Stimulated activated CD8-positive, alpha-beta memory T cell treated with anti-CD3 and anti-CD28 coated beads, Interleukin-4, amount 100 ng/mL, for 48 hours (primary cell): ENCODE results near the gene SPAG7.

Experiments
- DNase-seq: peaks from one replicate; pipeline ENCODE4 v3.0.0-alpha.2; 2020

Gene SPAG7

DNA sequence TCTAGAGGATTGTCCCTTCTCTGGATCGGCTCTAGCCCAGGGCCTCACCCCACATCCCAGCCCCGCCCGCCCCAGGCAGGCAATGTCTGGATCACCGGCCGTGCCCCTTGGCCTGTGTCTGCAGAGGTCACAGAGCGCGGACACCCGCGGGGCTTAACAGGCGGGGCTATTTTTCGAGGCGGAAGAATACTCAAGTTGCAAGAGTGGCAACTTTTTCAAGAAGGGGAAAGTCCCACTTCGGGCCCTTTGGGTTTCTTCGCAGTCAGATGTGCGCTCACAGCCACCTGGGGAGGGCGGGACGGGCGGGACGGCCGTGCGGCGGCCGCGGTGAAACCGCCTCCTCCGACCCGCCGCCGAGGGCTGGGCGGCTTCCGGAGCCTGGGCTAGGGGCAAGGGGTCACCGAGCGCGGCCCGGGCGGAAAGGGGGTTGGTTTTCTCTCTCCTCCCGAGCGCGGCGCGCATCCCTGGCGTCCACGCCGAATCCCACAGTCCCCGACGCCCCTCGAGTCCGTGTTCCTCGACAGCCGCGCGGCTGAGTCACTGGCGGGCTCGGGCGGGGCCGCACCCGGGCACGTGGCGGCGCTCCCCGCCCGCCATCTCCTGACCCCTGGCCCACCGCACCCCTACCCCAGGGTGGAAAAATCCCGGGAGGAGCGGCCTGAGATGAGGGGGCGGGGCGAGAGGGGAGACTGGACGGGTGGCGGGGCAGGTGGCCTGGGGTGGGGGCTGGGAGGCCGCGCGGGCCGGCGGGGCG, 18.1 kb downstream of the SPAG7 start:
- peak; percentile 80 for DNase-seq

GRCh38 chr17:4948931-4949320, 18.7 kb downstream of the SPAG7 start:
- peak; percentile 84 for DNase-seq

- DNase-seq: peak; percentile 94
Measured at GRCh38 chr17:4948166-4948930, 19.3 kb downstream of the SPAG7 start, which contains the start of gene PFN1. PFN1 (minus strand) TSS chr17:4948530; CDS start chr17:4948394, 136 bp downstream.

GRCh38 chr17:4947411-4948165, 20.0 kb downstream of the SPAG7 start:
- peak; percentile 80 for DNase-seq

GRCh38 chr17:4947010-4947410, 20.6 kb downstream of the SPAG7 start:
- DNase-seq: no peak

DNA sequence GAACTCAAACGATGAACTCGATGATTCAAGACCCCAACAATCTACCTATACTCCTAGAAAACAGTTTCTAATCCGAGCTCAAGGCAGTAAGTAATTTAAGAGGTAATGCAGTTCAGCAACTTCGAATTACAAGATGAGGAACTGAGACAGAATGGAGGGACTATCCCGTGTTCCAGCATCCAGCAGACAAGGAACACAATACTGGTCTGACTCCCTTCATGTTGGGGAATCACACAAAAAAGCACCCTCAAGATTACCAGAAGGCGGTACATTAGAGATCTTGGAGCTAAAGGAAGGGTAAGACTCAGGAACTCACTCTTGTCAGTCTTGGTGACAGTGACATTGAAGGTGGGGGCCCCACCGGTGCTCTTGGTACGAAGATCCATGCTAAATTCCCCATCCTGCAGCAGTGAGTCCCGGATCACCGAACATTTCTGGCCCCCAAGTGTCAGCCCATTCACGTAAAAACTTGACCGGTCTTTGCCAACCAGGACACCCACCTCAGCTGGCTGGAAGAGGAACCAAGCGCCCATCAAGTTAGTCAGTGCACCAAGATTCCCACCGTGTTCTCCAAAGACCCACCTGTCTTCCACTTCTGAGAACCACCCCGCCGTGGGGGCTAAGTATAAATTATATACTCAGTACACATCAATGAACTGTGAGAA, 21.2 kb downstream of the SPAG7 start:
- DNase-seq: no peak

GRCh38 chr17:4945944-4946280, 21.7 kb downstream of the SPAG7 start:
- no peak for DNase-seq

- peak; percentile 92 for DNase-seq
Measured at GRCh38 chr17:4945176-4945943, 22.3 kb downstream of the SPAG7 start.

- peak; percentile 65 for DNase-seq
Measured at GRCh38 chr17:4944554-4945175, 23.0 kb downstream of the SPAG7 start.

GRCh38 chr17:4944163-4944553, 23.5 kb downstream of the SPAG7 start:
- peak; percentile 70 for DNase-seq

GRCh38 chr17:4942760-4943508, 24.7 kb downstream of the SPAG7 start:
- no peak for DNase-seq

GRCh38 chr17:4941319-4941610, 26.4 kb downstream of the SPAG7 start:
- DNase-seq: no peak

GRCh38 chr17:4940555-4941318, 26.9 kb downstream of the SPAG7 start:
- DNase-seq: peak; percentile 65

GRCh38 chr17:4939796-4940554, 27.6 kb downstream of the SPAG7 start, which contains the start of the genes RNF167 and SLC25A11:
RNF167 (plus strand) TSS chr17:4940268; CDS start chr17:4940910, 642 bp downstream.
SLC25A11 (minus strand) TSS chr17:4940046; CDS start chr17:4939910, 136 bp downstream.
- DNase-seq: peak; percentile 95

DNA sequence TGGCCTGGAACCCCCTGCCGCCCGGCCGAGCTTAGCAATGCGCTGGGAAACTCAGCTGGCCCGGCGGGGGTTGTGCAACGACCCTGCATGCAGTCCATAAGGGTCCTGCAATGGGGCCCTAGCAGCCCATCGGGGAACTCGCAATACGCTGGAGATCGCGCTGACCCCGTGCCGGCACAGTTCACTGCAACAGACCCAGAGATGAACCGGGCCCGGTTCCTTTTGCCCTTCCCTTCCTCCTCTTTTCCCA, 28.1 kb downstream of the SPAG7 start:
- no peak for DNase-seq

- DNase-seq: no peak
Measured at GRCh38 chr17:4938688-4939545, 28.7 kb downstream of the SPAG7 start.

DNA sequence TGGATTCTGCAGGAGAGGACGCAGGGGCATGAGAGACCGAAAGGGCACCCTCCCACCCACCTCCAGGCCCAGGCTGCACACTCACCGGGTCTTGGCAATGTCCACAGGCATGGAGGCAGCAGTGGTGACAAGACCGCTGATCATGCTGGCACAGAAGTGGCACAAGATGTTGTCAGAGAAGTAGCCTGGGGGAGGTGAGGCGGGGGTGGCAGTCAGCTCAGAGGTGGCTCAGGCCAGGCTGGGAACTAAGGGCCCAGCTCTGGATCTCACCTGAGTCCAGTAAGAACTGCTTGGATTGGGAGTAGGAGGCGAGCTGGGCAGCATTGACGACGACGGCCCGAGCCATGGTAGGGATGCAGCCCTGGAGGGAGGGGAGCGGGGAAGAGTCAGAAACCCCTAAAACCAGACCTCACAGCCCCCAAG, 29.5 kb downstream of the SPAG7 start:
- no peak for DNase-seq

- no peak for DNase-seq
Measured at GRCh38 chr17:4937553-4937952, 30.1 kb downstream of the SPAG7 start.

DNA sequence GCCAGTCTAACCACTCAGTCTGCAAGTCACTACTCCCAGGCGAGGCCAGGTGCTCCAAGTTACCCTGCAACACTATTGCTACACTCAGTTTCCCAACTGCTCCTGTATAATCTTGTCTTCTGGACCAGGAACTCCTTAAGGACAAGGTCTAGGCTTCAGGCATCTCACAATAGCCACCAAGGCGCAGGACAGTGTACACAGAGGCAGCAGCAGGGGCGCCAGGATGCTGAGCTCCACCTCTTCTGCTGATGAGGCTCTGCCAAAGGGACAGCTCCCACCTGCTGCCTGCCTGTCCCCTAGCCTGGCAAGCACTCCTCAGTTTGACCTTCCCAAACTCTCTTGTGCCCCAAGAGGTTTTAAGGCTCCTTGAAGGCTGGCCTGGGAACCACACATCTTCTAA, 31.2 kb downstream of the SPAG7 start:
- no peak for DNase-seq
